CD14-positive monocyte (primary cell): ENCODE measurements around the gene PXMP4. TPM values are rescaled to one million over a fixed set of nuclear protein-coding genes. Genes with fewer than 3 reads are reported as not detected.

Experiments used
- DNase-seq, 3 donors: peaks; one replicate each; pipeline ENCODE4 v3.0.0-alpha.2; 2011 to 2022
- H2AFZ ChIP-seq: 2 replicates; pipeline ENCODE4 v1.6.0; 2012; ENCODE audit warnings: mild to moderate bottlenecking, low read depth, low read length, inconsistent platforms; ENCODE audit not compliant: insufficient read depth, poor library complexity, severe bottlenecking
- H3K27ac ChIP-seq, 2 donors: 1 replicate in 1 of 2; 2 replicates in 1 of 2; pipeline ENCODE4 v1.5.1; 2012 to 2013; ENCODE audit warnings: low read length in 2 of 2, control low read depth in 1 of 2, inconsistent platforms in 1 of 2, low read depth in 1 of 2, mild to moderate bottlenecking in 1 of 2
- H3K27me3 ChIP-seq, 2 donors: one replicate each; pipeline versions ENCODE4 v1.6.0 to v1.6.1; 2011 to 2013; ENCODE audit warnings: low read length in 2 of 2; ENCODE audit not compliant: control insufficient read depth in 2 of 2, insufficient read depth in 2 of 2
- H3K36me3 ChIP-seq, 2 donors: replicated peaks in 1 of 2; 1 replicate in 1 of 2; 2 replicates in 1 of 2; pipeline versions ENCODE4 v1.5.1 to v1.6.1; 2012 to 2013; ENCODE audit warnings: low read length in 2 of 2, control low read depth in 1 of 2, inconsistent platforms in 1 of 2, mild to moderate bottlenecking in 1 of 2; ENCODE audit not compliant: insufficient read depth in 2 of 2, control insufficient read depth in 1 of 2
- H3K4me1 ChIP-seq, 2 donors: 1 replicate in 1 of 2; 2 replicates in 1 of 2; pipeline versions ENCODE4 v1.5.1 to v1.6.1; 2012 to 2013; ENCODE audit warnings: low read length in 2 of 2, control low read depth in 1 of 2, inconsistent platforms in 1 of 2, mild to moderate bottlenecking in 1 of 2, moderate library complexity in 1 of 2; ENCODE audit not compliant: insufficient read depth in 2 of 2, control insufficient read depth in 1 of 2
- H3K4me2 ChIP-seq: replicated peaks from 2 replicates; pipeline ENCODE3; 2012; ENCODE audit warnings: low read length, moderate library complexity, mild to moderate bottlenecking; ENCODE audit not compliant: poor library complexity, severe bottlenecking; ENCODE audit errors: extremely low read depth
- H3K4me3 ChIP-seq, 3 experiments: fragments of 200-600 bp in 1 of 3; sonication (generic) in 1 of 3; replicated peaks in 1 of 3; 1 replicate in 2 of 3; 2 replicates in 1 of 3; pipeline ENCODE4 v1.5.1; 2011 to 2013; ENCODE audit warnings: low read length in 3 of 3, mild to moderate bottlenecking in 3 of 3, control low read depth in 2 of 3, low read depth in 2 of 3, inconsistent platforms in 1 of 3, moderate library complexity in 1 of 3
- H3K79me2 ChIP-seq: 2 replicates; pipeline ENCODE4 v1.6.0; 2012; ENCODE audit warnings: mild to moderate bottlenecking, control low read depth, inconsistent platforms, low read length, moderate library complexity; ENCODE audit not compliant: insufficient read depth
- H3K9ac ChIP-seq: 2 replicates; pipeline ENCODE4 v1.6.0; 2017; ENCODE audit warnings: low read length, mild to moderate bottlenecking; ENCODE audit not compliant: insufficient read depth, poor library complexity, severe bottlenecking
- H3K9me3 ChIP-seq, 2 donors: replicated peaks in 1 of 2; 1 replicate in 1 of 2; 2 replicates in 1 of 2; pipeline versions ENCODE4 v1.5.1 to v1.6.1; 2012 to 2013; ENCODE audit warnings: low read length in 2 of 2, control low read depth in 1 of 2; ENCODE audit not compliant: control insufficient read depth in 1 of 2, insufficient read depth in 1 of 2
- H4K20me1 ChIP-seq: 2 replicates; pipeline ENCODE4 v1.6.0; 2012; ENCODE audit warnings: mild to moderate bottlenecking, low read length, control low read depth, moderate library complexity; ENCODE audit not compliant: insufficient read depth
- H3K27ac Mint-ChIP-seq, 7 donors: one replicate each; pipeline ENCODE4 v1.8.0; 2020; ENCODE audit warnings: mild to moderate bottlenecking in 7 of 7, mixed read lengths in 7 of 7, moderate library complexity in 6 of 7, inconsistent platforms in 2 of 7
- H3K27me3 Mint-ChIP-seq, 3 donors: one replicate each; pipeline ENCODE4 v1.8.0; 2021 to 2022; ENCODE audit warnings: low read depth in 3 of 3, mild to moderate bottlenecking in 3 of 3, mixed read lengths in 3 of 3, moderate library complexity in 3 of 3, inconsistent platforms in 1 of 3
- H3K36me3 Mint-ChIP-seq, 2 donors: one replicate each; pipeline ENCODE4 v1.8.0; 2020; ENCODE audit warnings: mixed read lengths in 2 of 2, inconsistent platforms in 1 of 2, mild to moderate bottlenecking in 1 of 2
- H3K4me1 Mint-ChIP-seq: one replicate; pipeline ENCODE4 v1.8.0; 2020; ENCODE audit warnings: mild to moderate bottlenecking, mixed read lengths
- H3K4me3 Mint-ChIP-seq, 2 donors: one replicate each; pipeline ENCODE4 v1.8.0; 2020; ENCODE audit warnings: mild to moderate bottlenecking in 2 of 2, mixed read lengths in 2 of 2, moderate library complexity in 1 of 2
- H3K9me3 Mint-ChIP-seq, 7 donors: one replicate each; pipeline ENCODE4 v1.8.0; 2020 to 2022; ENCODE audit warnings: mixed read lengths in 7 of 7, mild to moderate bottlenecking in 6 of 7, moderate library complexity in 6 of 7, inconsistent platforms in 2 of 7
- WGBS: methylation state at CpG from one replicate; pipeline ENCODE4 v1.1.5; 2013; ENCODE audit warnings: missing lambda C conversion rate; ENCODE audit not compliant: insufficient coverage; 5-methylcytosine and 5-hydroxymethylcytosine counted together
- intact Hi-C, 2 donors: fragments of 100-400 bp; cut with micrococcal nuclease; formaldehyde crosslinking; loops; one replicate each; pipeline versions ENCODE4 v1.15.0 to v1.15.1; 2023
- polyA plus RNA-seq, 3 donors: library from polyadenylated mRNA; depleted of rRNA in 1 of 3; unstranded in 2 of 3; stranded (reverse) in 1 of 3; fragments of 300-500 nt in 2 of 3; fragments of >200 nt in 1 of 3; fragmentation: Illumina TruSeq in 2 of 3; gene quantifications; 1 replicate in 2 of 3; 2 replicates in 1 of 3; pipeline ENCODE4 v1.2.3, GENCODE V29; 2012 to 2021
- TF ChIP-seq, protein P1 (sequence below): fragments of 200-600 bp; IDR thresholded peaks from one replicate; pipeline ENCODE4 v1.8.0; 2022; ENCODE audit warnings: antibody characterized with exemption, mild to moderate bottlenecking

Gene PXMP4
- polyA plus RNA-seq, 3 donors: 4.9 to 11.4 (median 9.0) TPM

GRCh38 chr20:33676121-33676520, 44.0 kb downstream of the PXMP4 start:
- Histone ChIP-seq H3K79me2 (peaks cover 9% of the 10 kb centered on the region), H4K20me1 (no peaks in the 10 kb centered on the region), H3K27me3 (no peaks in the 10 kb centered on the region), H3K4me2 (no peak overlapping the region), H3K9ac (no peak overlapping the region), H3K4me1 (peaks cover 14 to 19% of the 10 kb centered on the region in 2 donors), H3K36me3 (no peaks in the 10 kb centered on the region), H3K27ac (no peak overlapping the region), H3K4me3 (no peak overlapping the region), H3K9me3 (no peaks in the 10 kb centered on the region), H2AFZ (no peak overlapping the region)
- peaks cover 2 to 8% (median 3%) of the 10 kb centered on the region in 3 donors for H3K27me3 Mint-ChIP-seq
- H3K36me3 Mint-ChIP-seq: peaks cover 4 to 23% of the 10 kb centered on the region in 2 donors
- WGBS: 98% methylated on average over 7 of the region's 11 CpGs
- H3K9me3 Mint-ChIP-seq: no peaks in the 10 kb centered on the region
- TF ChIP-seq, protein P1, sequence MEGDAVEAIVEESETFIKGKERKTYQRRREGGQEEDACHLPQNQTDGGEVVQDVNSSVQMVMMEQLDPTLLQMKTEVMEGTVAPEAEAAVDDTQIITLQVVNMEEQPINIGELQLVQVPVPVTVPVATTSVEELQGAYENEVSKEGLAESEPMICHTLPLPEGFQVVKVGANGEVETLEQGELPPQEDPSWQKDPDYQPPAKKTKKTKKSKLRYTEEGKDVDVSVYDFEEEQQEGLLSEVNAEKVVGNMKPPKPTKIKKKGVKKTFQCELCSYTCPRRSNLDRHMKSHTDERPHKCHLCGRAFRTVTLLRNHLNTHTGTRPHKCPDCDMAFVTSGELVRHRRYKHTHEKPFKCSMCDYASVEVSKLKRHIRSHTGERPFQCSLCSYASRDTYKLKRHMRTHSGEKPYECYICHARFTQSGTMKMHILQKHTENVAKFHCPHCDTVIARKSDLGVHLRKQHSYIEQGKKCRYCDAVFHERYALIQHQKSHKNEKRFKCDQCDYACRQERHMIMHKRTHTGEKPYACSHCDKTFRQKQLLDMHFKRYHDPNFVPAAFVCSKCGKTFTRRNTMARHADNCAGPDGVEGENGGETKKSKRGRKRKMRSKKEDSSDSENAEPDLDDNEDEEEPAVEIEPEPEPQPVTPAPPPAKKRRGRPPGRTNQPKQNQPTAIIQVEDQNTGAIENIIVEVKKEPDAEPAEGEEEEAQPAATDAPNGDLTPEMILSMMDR: no peak
- peak overlapping the region in 2 of 7 donors; percentile 41 to 46 for H3K27ac Mint-ChIP-seq
- no peak overlapping the region for H3K4me3 Mint-ChIP-seq
- DNase-seq: no peak
- intact Hi-C loops: no loop called here
- peaks cover 17% of the 10 kb centered on the region for H3K4me1 Mint-ChIP-seq

GRCh38 chr20:33675136-33675959, 44.8 kb downstream of the PXMP4 start:
- no peak for DNase-seq
- H3K9me3 Mint-ChIP-seq: no peaks in the 10 kb centered on the region
- H3K79me2 ChIP-seq: peaks cover 1% of the 10 kb centered on the region
- intact Hi-C loops: no loop called here
- peaks cover 14 to 19% of the 10 kb centered on the region in 2 donors for H3K4me1 ChIP-seq
- H3K4me3 ChIP-seq: peak overlapping the region in 1 of 3 experiments; percentile 74
- H3K36me3 Mint-ChIP-seq: peaks cover 4 to 23% of the 10 kb centered on the region in 2 donors
- H3K4me2 ChIP-seq: peak overlapping the region; percentile 76
- no peak overlapping the region for H3K27ac ChIP-seq
- peak overlapping the region in 4 of 7 donors; percentile 13 to 74 (median 54) for H3K27ac Mint-ChIP-seq
- peak overlapping the region; percentile 71 to 91 for H3K4me3 Mint-ChIP-seq
- no peaks in the 10 kb centered on the region for H3K9me3 ChIP-seq
- H3K27me3 ChIP-seq: no peaks in the 10 kb centered on the region
- peaks cover 17% of the 10 kb centered on the region for H3K4me1 Mint-ChIP-seq
- TF ChIP-seq, protein P1: no peak
- H3K9ac ChIP-seq: peak overlapping the region; percentile 57
- peak overlapping the region; percentile 80 for H2AFZ ChIP-seq
- no peaks in the 10 kb centered on the region for H3K36me3 ChIP-seq
- H4K20me1 ChIP-seq: no peaks in the 10 kb centered on the region
- WGBS: 63% methylated on average over 2 of the region's 16 CpGs
- peaks cover 2 to 8% (median 3%) of the 10 kb centered on the region in 3 donors for H3K27me3 Mint-ChIP-seq
